Lung (tissue), 12 donors: ENCODE measurements around the gene CACNA1S. TPM values are rescaled to one million over a fixed set of nuclear protein-coding genes. Genes with fewer than 3 reads are reported as not detected.

ENCODE experiments used
- ATAC-seq: fragments of 200-7000 bp; cut with Tn5 transposase; one replicate; pipeline ENCODE4 v1.9.1; 2020; ENCODE audit warnings: moderate number of reproducible peaks; ENCODE audit not compliant: insufficient read depth, low FRiP score
- DNase-seq, 3 donors: peaks; one replicate each; pipeline ENCODE4 v3.0.0-alpha.2; 2013 to 2017
- H3K27ac ChIP-seq, 2 donors: one replicate each; pipeline ENCODE4 v1.5.1; 2013; ENCODE audit warnings: mild to moderate bottlenecking in 2 of 2, moderate library complexity in 2 of 2, control low read depth in 1 of 2, inconsistent platforms in 1 of 2, low read depth in 1 of 2, low read length in 1 of 2
- H3K27me3 ChIP-seq, 3 donors: one replicate each; pipeline ENCODE4 v1.5.1; 2013; ENCODE audit warnings: low read length in 2 of 3; ENCODE audit not compliant: control insufficient read depth in 3 of 3, insufficient read depth in 3 of 3
- H3K36me3 ChIP-seq, 4 donors: one replicate each; pipeline ENCODE4 v1.5.1; 2013; ENCODE audit warnings: low read length in 4 of 4, mild to moderate bottlenecking in 1 of 4, moderate library complexity in 1 of 4; ENCODE audit not compliant: control insufficient read depth in 4 of 4, insufficient read depth in 4 of 4
- H3K4me1 ChIP-seq, 5 donors: one replicate each; pipeline ENCODE4 v1.5.1; 2013; ENCODE audit warnings: low read length in 5 of 5, mild to moderate bottlenecking in 2 of 5, moderate library complexity in 1 of 5; ENCODE audit not compliant: control insufficient read depth in 5 of 5, insufficient read depth in 5 of 5
- H3K4me3 ChIP-seq: one replicate; pipeline ENCODE4 v1.5.1; 2013; ENCODE audit warnings: mild to moderate bottlenecking, control low read depth, moderate library complexity
- H3K9ac ChIP-seq, 2 donors: one replicate each; pipeline ENCODE4 v1.5.1; 2013; ENCODE audit warnings: low read length in 2 of 2, control low read depth in 1 of 2; ENCODE audit not compliant: insufficient read depth in 1 of 2
- H3K9me3 ChIP-seq, 4 donors: one replicate each; pipeline ENCODE4 v1.5.1; 2013; ENCODE audit warnings: low read length in 3 of 4, mild to moderate bottlenecking in 1 of 4, moderate library complexity in 1 of 4; ENCODE audit not compliant: control insufficient read depth in 4 of 4, insufficient read depth in 3 of 4
- WGBS, 2 donors: extraction: QIAGEN DNeasy Blood & Tissue Kit; methylation state at CpG; one replicate each; pipeline ENCODE4 v1.1.7; 2013; 5-methylcytosine and 5-hydroxymethylcytosine counted together
- polyA plus RNA-seq, 2 donors: library from polyadenylated mRNA; stranded (reverse); fragments of 200-250 nt; gene quantifications; one replicate each; pipeline ENCODE4 v1.2.1, GENCODE V29; 2013
- total RNA-seq, 2 donors: library from RNA; depleted of rRNA in 1 of 2; stranded (reverse); fragments of >200 nt in 1 of 2; gene quantifications; one replicate each; pipeline ENCODE4 v1.2.1, GENCODE V29; 2014 to 2021
- TF ChIP-seq, protein P1 (sequence below): IDR thresholded peaks from 2 replicates; pipeline ENCODE4 v1.5.1; 2012; ENCODE audit warnings: mild to moderate bottlenecking; ENCODE audit errors: control extremely low read depth, extremely low read depth
- donor health status: control.
- donor health status: control.
- donor health status: Bipolar disorder and iron deficiency.
- donor health status: healthy.
- donor health status: DM: yes; HTN: yes; CAD: no.

Gene CACNA1S
- total and polyA plus RNA-seq, 4 donors = 0.01 to 0.20 (median 0.02) TPM; not detected in 1

GRCh38 chr1:201091256-201091655 is 21.0 kb downstream of the CACNA1S start:
- TF ChIP-seq, protein P1, sequence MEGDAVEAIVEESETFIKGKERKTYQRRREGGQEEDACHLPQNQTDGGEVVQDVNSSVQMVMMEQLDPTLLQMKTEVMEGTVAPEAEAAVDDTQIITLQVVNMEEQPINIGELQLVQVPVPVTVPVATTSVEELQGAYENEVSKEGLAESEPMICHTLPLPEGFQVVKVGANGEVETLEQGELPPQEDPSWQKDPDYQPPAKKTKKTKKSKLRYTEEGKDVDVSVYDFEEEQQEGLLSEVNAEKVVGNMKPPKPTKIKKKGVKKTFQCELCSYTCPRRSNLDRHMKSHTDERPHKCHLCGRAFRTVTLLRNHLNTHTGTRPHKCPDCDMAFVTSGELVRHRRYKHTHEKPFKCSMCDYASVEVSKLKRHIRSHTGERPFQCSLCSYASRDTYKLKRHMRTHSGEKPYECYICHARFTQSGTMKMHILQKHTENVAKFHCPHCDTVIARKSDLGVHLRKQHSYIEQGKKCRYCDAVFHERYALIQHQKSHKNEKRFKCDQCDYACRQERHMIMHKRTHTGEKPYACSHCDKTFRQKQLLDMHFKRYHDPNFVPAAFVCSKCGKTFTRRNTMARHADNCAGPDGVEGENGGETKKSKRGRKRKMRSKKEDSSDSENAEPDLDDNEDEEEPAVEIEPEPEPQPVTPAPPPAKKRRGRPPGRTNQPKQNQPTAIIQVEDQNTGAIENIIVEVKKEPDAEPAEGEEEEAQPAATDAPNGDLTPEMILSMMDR = no peak
- Histone ChIP-seq H3K4me3 (no peak overlapping the region), H3K4me1 (peaks cover 0 to 25% (median 0%) of the 10 kb centered on the region in 5 donors), H3K27me3 (no peaks in the 10 kb centered on the region), H3K36me3 (no peaks in the 10 kb centered on the region), H3K9me3 (no peaks in the 10 kb centered on the region), H3K9ac (no peak overlapping the region), H3K27ac (no peak overlapping the region)
- WGBS, 2 donors = 92 to 98% methylated on average over 4 of the region's 4 CpGs
- no peak for ATAC-seq
- DNase-seq = no peak

DNA sequence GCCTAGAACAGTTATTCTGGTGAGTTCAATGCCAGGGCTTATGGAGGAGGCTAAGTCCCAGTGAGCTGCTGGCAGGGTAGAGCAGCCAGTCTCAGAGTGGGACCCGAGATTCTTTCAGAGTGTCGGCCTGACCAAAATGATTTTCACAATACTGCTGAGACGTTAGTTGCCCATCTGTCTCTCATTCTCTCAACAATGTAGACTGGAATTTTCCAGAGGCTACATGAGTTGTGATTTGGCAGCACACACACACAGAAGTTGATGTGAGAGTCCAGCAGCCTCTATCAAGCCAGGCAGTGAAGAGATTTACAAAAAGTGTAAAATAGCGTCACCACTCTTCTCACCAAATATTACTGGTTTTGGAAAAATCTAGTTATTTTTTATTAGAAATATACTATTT is 21.7 kb downstream of the CACNA1S start:
- no peaks in the 10 kb centered on the region for H3K36me3 ChIP-seq
- H3K9ac ChIP-seq = no peak overlapping the region
- no peaks in the 10 kb centered on the region for H3K9me3 ChIP-seq
- no peak for ATAC-seq
- peak in 2 of 3 donors; percentile 68 to 75 for DNase-seq
- H3K27me3 ChIP-seq = no peaks in the 10 kb centered on the region
- H3K27ac ChIP-seq = no peak overlapping the region
- H3K4me3 ChIP-seq = no peak overlapping the region
- WGBS, 2 donors = 79 to 90% methylated on average over 4 of the region's 4 CpGs
- TF ChIP-seq, protein P1 = no peak
- H3K4me1 ChIP-seq = peaks cover 0 to 26% (median 0%) of the 10 kb centered on the region in 5 donors

GRCh38 chr1:201089596-201089995 is 22.6 kb downstream of the CACNA1S start:
- no peak overlapping the region for H3K9ac ChIP-seq
- DNase-seq (no peak), ATAC-seq (no peak)
- TF ChIP-seq, protein P1 = no peak
- H3K9me3 ChIP-seq = no peaks in the 10 kb centered on the region
- H3K4me3 ChIP-seq = no peak overlapping the region
- no peak overlapping the region for H3K27ac ChIP-seq
- peaks cover 0 to 33% (median 3%) of the 10 kb centered on the region in 5 donors for H3K4me1 ChIP-seq
- no peaks in the 10 kb centered on the region for H3K27me3 ChIP-seq
- H3K36me3 ChIP-seq = no peaks in the 10 kb centered on the region
- 91 to 92% methylated on average over 5 of the region's 5 CpGs for WGBS, 2 donors

- Histone ChIP-seq H3K9me3 (no peaks in the 10 kb centered on the region), H3K4me3 (no peak overlapping the region), H3K9ac (no peak overlapping the region), H3K36me3 (no peaks in the 10 kb centered on the region), H3K4me1 (peaks cover 0 to 34% (median 3%) of the 10 kb centered on the region in 5 donors), H3K27ac (no peak overlapping the region), H3K27me3 (no peaks in the 10 kb centered on the region)
- TF ChIP-seq, protein P1 = no peak
- WGBS, 2 donors = 94 to 96% methylated on average over 19 of the region's 19 CpGs
- no peak for ATAC-seq
- no peak for DNase-seq
These were observed 23.2 kb downstream of the CACNA1S start for GRCh38 chr1:201088901-201089525.
